ENCODE data around the gene GNGT1. TPM values are rescaled to one million over a fixed set of nuclear protein-coding genes. Genes with fewer than 3 reads are reported as not detected.

The GNGT1 gene
- total and polyA plus RNA-seq, 4 donors, result not detected

DNA sequence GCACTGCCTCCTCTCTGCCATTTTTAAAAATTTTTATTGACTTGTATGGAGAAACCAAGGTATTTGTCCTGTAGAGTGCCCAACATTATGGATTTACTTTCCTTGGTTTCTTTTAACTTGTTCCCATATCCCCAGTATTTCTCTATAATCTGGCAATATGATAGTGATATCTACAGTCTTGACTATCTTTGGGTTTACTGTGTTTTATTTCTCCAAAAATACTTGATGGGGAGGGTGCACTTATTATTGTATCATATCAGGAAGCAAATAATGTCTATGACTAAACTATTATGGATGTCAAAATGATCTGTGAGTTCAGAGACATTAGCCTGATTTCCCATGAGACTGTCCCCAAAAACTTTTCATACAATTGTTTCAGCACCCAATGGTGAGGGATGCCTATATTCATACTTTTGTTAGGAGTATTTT is 22.4 kb upstream of the GNGT1 start:
- H3K4me1 ChIP-seq (ENCODE audit: control insufficient read depth in 4 of 4, insufficient read depth in 4 of 4, low read length in 3 of 4), result no peaks in the 10 kb centered on the region
- no peak overlapping the region for H3K4me3 ChIP-seq (ENCODE audit: low read depth in 1 of 3, low read length in 3 of 3)
- peaks cover 0 to 2% (median 0%) of the 10 kb centered on the region in 4 donors for H3K27me3 ChIP-seq (ENCODE audit: control insufficient read depth in 4 of 4, insufficient read depth in 4 of 4, low read length in 3 of 4)
- no peak for DNase-seq (ENCODE audit: low spot score)
- TF ChIP-seq SP1 (IDR thresholded peaks at IDR 0.05) (no peak), TAF1 (conservative IDR thresholded peaks at IDR 0.05) (no peak), RAD21 (IDR thresholded peaks at IDR 0.05) (no peak), JUND (IDR thresholded peaks at IDR 0.05) (no peak), GABPA (IDR thresholded peaks at IDR 0.05 in 1 of 2, conservative IDR thresholded peaks at IDR 0.05 in 1 of 2) (no peak), NR2F2 (IDR thresholded peaks at IDR 0.05) (no peak), FOXA1 (IDR thresholded peaks at IDR 0.05) (no peak), YY1 (IDR thresholded peaks at IDR 0.05) (no peak)
- TF ChIP-seq, protein P1, sequence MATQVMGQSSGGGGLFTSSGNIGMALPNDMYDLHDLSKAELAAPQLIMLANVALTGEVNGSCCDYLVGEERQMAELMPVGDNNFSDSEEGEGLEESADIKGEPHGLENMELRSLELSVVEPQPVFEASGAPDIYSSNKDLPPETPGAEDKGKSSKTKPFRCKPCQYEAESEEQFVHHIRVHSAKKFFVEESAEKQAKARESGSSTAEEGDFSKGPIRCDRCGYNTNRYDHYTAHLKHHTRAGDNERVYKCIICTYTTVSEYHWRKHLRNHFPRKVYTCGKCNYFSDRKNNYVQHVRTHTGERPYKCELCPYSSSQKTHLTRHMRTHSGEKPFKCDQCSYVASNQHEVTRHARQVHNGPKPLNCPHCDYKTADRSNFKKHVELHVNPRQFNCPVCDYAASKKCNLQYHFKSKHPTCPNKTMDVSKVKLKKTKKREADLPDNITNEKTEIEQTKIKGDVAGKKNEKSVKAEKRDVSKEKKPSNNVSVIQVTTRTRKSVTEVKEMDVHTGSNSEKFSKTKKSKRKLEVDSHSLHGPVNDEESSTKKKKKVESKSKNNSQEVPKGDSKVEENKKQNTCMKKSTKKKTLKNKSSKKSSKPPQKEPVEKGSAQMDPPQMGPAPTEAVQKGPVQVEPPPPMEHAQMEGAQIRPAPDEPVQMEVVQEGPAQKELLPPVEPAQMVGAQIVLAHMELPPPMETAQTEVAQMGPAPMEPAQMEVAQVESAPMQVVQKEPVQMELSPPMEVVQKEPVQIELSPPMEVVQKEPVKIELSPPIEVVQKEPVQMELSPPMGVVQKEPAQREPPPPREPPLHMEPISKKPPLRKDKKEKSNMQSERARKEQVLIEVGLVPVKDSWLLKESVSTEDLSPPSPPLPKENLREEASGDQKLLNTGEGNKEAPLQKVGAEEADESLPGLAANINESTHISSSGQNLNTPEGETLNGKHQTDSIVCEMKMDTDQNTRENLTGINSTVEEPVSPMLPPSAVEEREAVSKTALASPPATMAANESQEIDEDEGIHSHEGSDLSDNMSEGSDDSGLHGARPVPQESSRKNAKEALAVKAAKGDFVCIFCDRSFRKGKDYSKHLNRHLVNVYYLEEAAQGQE (IDR thresholded peaks at IDR 0.05), result no peak
- TF ChIP-seq, protein P2, sequence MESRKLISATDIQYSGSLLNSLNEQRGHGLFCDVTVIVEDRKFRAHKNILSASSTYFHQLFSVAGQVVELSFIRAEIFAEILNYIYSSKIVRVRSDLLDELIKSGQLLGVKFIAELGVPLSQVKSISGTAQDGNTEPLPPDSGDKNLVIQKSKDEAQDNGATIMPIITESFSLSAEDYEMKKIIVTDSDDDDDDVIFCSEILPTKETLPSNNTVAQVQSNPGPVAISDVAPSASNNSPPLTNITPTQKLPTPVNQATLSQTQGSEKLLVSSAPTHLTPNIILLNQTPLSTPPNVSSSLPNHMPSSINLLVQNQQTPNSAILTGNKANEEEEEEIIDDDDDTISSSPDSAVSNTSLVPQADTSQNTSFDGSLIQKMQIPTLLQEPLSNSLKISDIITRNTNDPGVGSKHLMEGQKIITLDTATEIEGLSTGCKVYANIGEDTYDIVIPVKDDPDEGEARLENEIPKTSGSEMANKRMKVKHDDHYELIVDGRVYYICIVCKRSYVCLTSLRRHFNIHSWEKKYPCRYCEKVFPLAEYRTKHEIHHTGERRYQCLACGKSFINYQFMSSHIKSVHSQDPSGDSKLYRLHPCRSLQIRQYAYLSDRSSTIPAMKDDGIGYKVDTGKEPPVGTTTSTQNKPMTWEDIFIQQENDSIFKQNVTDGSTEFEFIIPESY (IDR thresholded peaks at IDR 0.05), result no peak
- peaks cover 0 to 7% (median under 1%) of the 10 kb centered on the region in 4 donors for H3K9me3 ChIP-seq (ENCODE audit: control insufficient read depth in 4 of 4, low read length in 3 of 4)
- no peak overlapping the region for H3K27ac ChIP-seq (ENCODE audit: low read depth in 1 of 2, low read length in 2 of 2)
- no peaks in the 10 kb centered on the region for H3K36me3 ChIP-seq (ENCODE audit: control insufficient read depth in 4 of 4, insufficient read depth in 3 of 4, low read depth in 1 of 4, low read length in 3 of 4)
- no peak overlapping the region for H3K9ac ChIP-seq (ENCODE audit: low read depth in 1 of 2, low read length in 2 of 2)

DNA sequence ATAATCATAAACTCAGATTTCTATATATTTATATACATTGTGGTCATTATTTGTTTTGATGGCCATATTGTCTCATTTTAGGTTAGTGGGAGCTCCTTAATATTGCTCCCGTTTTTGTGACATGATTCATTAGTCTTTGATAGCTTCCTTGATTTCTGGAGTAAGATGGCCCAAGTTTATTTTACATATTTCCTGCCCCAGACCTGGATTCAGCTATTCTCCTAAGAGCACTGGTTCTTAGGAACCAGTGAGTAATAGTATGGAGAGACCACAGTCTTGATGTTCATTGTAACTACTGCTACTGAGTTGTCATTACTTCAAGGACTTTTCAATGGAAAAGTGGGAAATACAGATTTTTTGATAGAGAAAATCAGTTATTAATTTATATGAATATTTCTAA is 21.8 kb upstream of the GNGT1 start:
- WGBS, result 69% methylated on average over 1 of the region's 1 CpG
- H3K36me3 ChIP-seq (ENCODE audit: control insufficient read depth in 4 of 4, insufficient read depth in 3 of 4, low read depth in 1 of 4, low read length in 3 of 4), result no peaks in the 10 kb centered on the region
- TF ChIP-seq TAF1 (conservative IDR thresholded peaks at IDR 0.05), result no peak
- TF ChIP-seq HNF4G (IDR thresholded peaks at IDR 0.05), result no peak
- no peak for TF ChIP-seq FOXA1 (IDR thresholded peaks at IDR 0.05)
- TF ChIP-seq NR2F2 (IDR thresholded peaks at IDR 0.05), result no peak
- TF ChIP-seq RXRA (IDR thresholded peaks at IDR 0.05), result no peak
- TF ChIP-seq YY1 (IDR thresholded peaks at IDR 0.05), result no peak
- no peak for TF ChIP-seq JUND (IDR thresholded peaks at IDR 0.05)
- TF ChIP-seq, protein P3, sequence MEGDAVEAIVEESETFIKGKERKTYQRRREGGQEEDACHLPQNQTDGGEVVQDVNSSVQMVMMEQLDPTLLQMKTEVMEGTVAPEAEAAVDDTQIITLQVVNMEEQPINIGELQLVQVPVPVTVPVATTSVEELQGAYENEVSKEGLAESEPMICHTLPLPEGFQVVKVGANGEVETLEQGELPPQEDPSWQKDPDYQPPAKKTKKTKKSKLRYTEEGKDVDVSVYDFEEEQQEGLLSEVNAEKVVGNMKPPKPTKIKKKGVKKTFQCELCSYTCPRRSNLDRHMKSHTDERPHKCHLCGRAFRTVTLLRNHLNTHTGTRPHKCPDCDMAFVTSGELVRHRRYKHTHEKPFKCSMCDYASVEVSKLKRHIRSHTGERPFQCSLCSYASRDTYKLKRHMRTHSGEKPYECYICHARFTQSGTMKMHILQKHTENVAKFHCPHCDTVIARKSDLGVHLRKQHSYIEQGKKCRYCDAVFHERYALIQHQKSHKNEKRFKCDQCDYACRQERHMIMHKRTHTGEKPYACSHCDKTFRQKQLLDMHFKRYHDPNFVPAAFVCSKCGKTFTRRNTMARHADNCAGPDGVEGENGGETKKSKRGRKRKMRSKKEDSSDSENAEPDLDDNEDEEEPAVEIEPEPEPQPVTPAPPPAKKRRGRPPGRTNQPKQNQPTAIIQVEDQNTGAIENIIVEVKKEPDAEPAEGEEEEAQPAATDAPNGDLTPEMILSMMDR (IDR thresholded peaks at IDR 0.05; ENCODE audit: low read depth, low read length, missing input control), result no peak
- no peak for TF ChIP-seq FOXA2 (IDR thresholded peaks at IDR 0.05)
- TF ChIP-seq, protein P1 (IDR thresholded peaks at IDR 0.05), result no peak
- TF ChIP-seq SP1 (IDR thresholded peaks at IDR 0.05), result no peak
- TF ChIP-seq EGR1 (IDR thresholded peaks at IDR 0.05; ENCODE audit: low read depth in 2 of 2), result no peak
- TF ChIP-seq, protein P2 (IDR thresholded peaks at IDR 0.05), result no peak
- TF ChIP-seq, protein P4, sequence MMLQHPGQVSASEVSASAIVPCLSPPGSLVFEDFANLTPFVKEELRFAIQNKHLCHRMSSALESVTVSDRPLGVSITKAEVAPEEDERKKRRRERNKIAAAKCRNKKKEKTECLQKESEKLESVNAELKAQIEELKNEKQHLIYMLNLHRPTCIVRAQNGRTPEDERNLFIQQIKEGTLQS (IDR thresholded peaks at IDR 0.05), result no peak
- no peak for TF ChIP-seq RAD21 (IDR thresholded peaks at IDR 0.05)
- TF ChIP-seq, protein P5, sequence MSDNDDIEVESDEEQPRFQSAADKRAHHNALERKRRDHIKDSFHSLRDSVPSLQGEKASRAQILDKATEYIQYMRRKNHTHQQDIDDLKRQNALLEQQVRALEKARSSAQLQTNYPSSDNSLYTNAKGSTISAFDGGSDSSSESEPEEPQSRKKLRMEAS (IDR thresholded peaks at IDR 0.05), result no peak
- no peak for TF ChIP-seq GABPA (IDR thresholded peaks at IDR 0.05 in 1 of 2, conservative IDR thresholded peaks at IDR 0.05 in 1 of 2)
- peaks cover 0 to 6% (median 0%) of the 10 kb centered on the region in 4 donors for H3K9me3 ChIP-seq (ENCODE audit: control insufficient read depth in 4 of 4, low read length in 3 of 4)
- H3K9ac ChIP-seq (ENCODE audit: low read depth in 1 of 2, low read length in 2 of 2), result no peak overlapping the region
- DNase-seq (ENCODE audit: low spot score), result no peak
- H3K4me3 ChIP-seq (ENCODE audit: low read depth in 1 of 3, low read length in 3 of 3), result no peak overlapping the region
- H3K27ac ChIP-seq (ENCODE audit: low read depth in 1 of 2, low read length in 2 of 2), result no peak overlapping the region
- peaks cover 0 to 2% (median 0%) of the 10 kb centered on the region in 4 donors for H3K27me3 ChIP-seq (ENCODE audit: control insufficient read depth in 4 of 4, insufficient read depth in 4 of 4, low read length in 3 of 4)
- no peaks in the 10 kb centered on the region for H3K4me1 ChIP-seq (ENCODE audit: control insufficient read depth in 4 of 4, insufficient read depth in 4 of 4, low read length in 3 of 4)

Data from liver (tissue), 9 donors.